HG02610 (cell line): Measurements from ENCODE around the gene JAG2.

ENCODE experiments used
- ATAC-seq: cut with Tn5 transposase; IDR thresholded peaks from one replicate; pipeline ENCODE4 v1.9.1; 2021; ENCODE audit warnings: mild to moderate bottlenecking, moderate library complexity; ENCODE audit not compliant: unreplicated experiment

Gene JAG2

DNA sequence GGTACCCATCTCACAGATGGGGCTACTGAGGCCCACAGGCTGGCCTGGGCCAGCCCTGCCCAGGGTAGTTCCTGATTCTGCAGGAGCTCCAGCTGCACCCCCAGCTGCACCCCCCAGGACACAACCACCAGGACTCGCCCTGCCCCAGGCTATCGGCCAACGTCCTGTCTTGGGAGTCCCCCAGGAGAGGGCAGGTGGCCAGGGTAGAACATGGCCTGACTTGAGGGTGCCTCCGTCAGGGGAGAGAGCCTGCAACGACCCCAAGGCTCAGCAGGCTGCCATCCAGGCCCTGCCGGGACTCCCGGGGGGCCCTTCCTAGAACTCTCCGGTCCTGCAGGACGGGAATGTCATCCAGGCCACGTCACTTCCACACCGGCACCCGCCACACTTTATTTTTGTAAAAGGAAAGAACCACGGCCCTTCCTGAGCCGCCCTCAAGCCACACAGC, 15.8 kb downstream of the JAG2 start:
- no peak for ATAC-seq

DNA sequence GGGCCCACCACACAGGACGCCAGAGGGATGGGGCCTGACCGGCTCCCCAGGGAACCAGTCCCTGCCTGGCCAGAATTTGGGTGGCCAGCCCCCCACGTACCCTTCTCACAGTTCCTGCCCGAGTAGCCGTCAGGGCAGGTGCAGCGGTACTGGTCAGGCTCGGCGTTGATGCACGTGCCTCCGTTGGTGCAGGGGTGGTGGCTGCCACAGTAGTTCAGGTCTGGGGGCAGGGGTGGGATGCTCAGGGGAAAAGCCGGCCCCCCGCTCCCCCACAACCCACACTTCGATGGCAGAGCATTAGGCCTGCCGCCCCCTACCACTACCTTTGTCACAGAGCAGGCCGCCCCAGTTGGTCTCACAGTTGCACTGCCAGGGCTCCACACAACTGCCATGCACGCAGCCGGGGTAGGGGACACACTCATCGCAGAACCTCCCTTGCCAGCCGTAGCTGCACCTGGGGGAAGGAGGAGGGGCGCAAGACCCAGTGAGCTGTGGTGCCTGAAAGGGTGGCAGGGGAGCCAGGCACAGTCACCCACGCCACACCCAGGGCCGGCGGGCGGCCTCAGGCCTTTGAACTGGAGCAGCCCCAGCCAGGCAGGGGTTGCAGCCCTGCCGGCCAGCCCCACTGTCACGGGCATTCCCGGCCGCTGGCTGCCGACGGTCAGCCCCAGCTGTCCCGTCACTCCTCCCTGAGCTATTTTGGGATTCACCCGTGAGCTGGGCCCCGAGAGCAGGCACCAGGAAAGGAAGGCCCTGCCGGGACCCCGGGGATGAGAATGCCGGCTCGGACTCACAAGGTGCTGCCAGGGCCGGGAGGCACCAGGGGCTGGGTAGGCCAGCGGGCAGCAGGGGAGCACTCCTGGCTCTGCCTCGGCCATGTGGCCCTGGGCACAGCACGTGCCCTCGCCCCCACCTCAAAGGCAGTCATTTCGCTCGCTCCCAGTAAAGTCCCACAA, 16.5 kb downstream of the JAG2 start:
- ATAC-seq: no peak

- ATAC-seq: no peak
These were observed 17.3 kb downstream of the JAG2 start for GRCh38 chr14:105151084-105151837.

GRCh38 chr14:105150368-105151083, 18.1 kb downstream of the JAG2 start:
- ATAC-seq: no peak

GRCh38 chr14:105150026-105150367, 18.6 kb downstream of the JAG2 start:
- ATAC-seq: no peak

- ATAC-seq: no peak
These were observed 19.3 kb downstream of the JAG2 start for GRCh38 chr14:105149146-105149781.

DNA sequence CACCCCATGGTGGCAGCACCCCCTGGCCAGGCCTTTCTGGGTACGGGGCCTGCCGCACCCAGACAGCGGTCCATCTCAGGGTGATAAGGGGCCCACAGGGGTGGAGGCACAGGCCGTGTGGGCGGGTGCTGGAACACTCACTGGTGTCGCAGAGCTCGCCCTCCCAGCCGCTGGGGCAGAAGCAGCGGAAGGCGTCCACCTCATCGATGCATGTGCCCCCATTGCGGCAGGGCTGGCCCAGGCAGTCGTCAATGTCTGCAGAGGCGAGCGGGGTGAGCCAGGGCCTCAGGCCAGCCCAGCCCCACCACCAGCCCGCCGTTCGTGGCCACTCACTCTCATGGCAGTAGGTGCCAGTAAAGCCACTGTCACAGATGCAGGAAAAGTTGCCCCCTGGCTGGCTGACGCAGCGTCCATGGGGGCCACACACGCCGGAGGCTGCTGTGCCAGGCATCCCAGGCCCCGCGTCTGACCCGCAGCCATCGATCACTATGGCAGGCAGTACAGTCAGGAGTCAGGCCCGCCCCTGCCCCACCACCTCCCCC, 19.9 kb downstream of the JAG2 start:
- ATAC-seq: no peak

DNA sequence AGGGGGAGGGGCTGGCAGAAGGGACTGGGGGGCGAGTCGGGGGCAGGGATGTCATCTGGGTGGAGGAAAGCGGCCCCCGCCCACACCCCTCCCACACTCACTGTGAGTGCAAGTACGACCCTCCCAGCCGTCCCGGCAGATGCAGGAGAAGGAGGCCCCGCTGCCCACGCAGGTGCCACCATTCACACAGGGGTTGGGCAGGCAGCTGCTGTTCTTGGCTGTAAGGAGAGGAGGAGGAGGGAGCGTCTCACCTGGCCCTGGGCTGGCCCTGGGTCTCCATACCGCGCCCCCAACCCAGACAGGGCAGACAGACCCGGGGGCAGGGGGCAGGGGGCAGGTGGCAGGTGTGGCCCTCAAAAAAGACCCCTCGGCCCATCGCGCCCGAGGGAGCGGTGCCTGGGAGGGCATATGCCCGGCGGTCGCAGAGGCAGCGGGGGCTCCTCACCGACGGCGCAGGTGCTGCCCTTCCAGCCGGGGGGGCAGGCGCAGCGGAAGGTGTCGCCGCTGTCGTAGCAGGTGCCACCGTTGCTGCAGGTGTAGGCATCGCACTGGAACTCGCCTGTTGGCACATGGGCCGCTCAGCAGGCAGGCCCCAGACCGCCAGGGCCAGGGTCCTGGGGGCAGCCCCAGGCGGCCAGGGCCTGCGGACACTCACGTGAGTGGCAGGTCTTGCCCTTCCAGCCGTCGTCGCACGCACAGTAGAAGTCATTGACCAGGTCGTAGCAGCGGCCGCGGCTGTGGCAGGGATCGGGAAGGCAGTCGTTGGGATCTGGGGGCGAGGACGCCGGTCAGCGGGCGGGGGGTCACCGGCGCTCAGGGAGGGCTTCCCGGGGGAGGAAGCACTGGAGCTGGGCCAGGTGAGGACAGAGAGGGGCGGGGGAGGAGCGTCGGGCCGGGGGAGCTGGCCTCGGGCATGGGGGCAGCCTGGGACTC, 20.6 kb downstream of the JAG2 start:
- ATAC-seq: no peak

GRCh38 chr14:105146976-105147635, 21.5 kb downstream of the JAG2 start:
- no peak for ATAC-seq

GRCh38 chr14:105146181-105146975, 22.2 kb downstream of the JAG2 start:
- ATAC-seq: no peak

GRCh38 chr14:105145381-105146180, 23.0 kb downstream of the JAG2 start:
- ATAC-seq: no peak

GRCh38 chr14:105144666-105145380, 23.8 kb downstream of the JAG2 start:
- no peak for ATAC-seq

DNA sequence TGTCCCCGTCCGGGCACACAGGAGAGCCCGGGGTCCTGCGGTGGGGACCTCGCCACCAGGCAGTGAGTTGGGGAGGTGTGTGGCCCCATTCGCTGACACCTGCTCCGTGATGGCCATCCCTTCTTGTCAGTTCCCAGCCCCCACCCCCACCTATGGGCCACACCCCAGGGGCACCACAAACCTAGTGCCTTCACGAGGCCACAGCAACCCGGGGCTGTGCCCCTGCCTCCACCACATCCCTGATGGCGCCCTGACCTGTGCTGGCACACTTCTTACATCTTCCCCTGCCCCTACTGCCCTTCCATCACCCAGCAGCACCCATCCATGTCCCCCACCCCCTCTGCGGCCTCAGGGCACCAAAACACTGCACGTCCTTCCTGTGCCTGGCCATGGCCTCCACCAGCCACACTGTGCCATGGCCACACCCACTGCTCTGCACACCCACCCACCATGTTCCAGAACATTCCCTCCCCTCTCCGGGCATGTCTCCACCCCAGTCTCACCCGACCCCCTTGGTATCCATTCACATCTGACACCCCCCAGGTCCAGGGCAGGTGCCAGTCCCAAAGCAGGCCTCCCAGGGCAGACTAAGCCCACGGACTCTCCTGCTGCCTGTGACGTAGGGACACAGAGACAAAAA, 24.4 kb downstream of the JAG2 start:
- no peak for ATAC-seq

DNA sequence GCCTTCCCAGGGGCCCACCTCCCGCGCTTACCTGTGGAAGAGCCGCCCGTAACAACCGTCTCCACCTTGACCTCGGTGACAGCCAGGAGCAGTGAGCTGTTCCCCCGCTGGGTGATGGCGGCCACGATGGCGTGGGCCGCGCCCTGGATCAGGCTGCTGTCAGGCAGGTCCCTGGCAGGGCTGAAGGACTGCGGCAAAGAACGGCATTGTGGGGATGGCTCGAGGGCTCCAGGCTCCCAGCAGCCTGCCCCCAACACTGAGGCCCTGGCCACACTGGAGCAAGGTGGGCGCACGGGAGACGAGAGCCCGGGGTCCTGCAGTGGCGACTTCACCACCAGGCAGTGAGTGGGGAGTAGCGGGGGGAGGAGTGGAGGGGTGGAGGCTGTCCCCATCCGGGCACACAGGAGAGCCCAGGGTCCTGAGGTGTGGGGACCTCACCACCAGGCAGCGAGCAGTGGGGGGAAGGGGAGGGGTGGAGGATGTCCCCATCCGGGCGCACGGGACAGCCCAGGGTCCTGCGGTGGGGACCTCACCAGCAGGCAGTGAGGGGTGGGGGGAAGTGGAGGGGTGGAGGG, 25.0 kb downstream of the JAG2 start:
- ATAC-seq: no peak

- ATAC-seq: no peak
These were observed 25.7 kb downstream of the JAG2 start for GRCh38 chr14:105142651-105143450.
